8988T (cell line): ENCODE data around the gene PRKG1.

Source experiments
- DNase-seq: peaks from one replicate; pipeline ENCODE4 v3.0.0; 2011

PRKG1 gene

GRCh38 chr10:52313256-52313932 is 1239.1 kb downstream of the PRKG1 start:
- DNase-seq, result no peak

GRCh38 chr10:52313933-52314821 is 1239.9 kb downstream of the PRKG1 start, which contains the start of gene DKK1:
Gene DKK1 (plus strand): TSS chr10:52314281. CDS start chr10:52314435, 154 bp downstream.
- DNase-seq, result peak; percentile 52

GRCh38 chr10:52314822-52315552 is 1240.7 kb downstream of the PRKG1 start:
- DNase-seq, result no peak

GRCh38 chr10:52316001-52316400 is 1241.7 kb downstream of the PRKG1 start:
- no peak for DNase-seq

GRCh38 chr10:52316500-52316899 is 1242.2 kb downstream of the PRKG1 start:
- no peak for DNase-seq

GRCh38 chr10:52318136-52318701 is 1243.9 kb downstream of the PRKG1 start:
- DNase-seq, result no peak

- DNase-seq, result no peak
Observed at GRCh38 chr10:52318822-52319464, 1244.7 kb downstream of the PRKG1 start.

GRCh38 chr10:52319926-52320325 is 1245.6 kb downstream of the PRKG1 start:
- no peak for DNase-seq

- DNase-seq, result no peak
Observed at GRCh38 chr10:52322323-52322722, 1248.0 kb downstream of the PRKG1 start.

- DNase-seq, result no peak
Observed at GRCh38 chr10:52322936-52323335, 1248.6 kb downstream of the PRKG1 start.

- no peak for DNase-seq
Observed at GRCh38 chr10:52326382-52326781, 1252.1 kb downstream of the PRKG1 start.

- no peak for DNase-seq
Observed at GRCh38 chr10:52331638-52332364, 1257.5 kb downstream of the PRKG1 start.

GRCh38 chr10:52332815-52333214 is 1258.5 kb downstream of the PRKG1 start:
- DNase-seq, result no peak

GRCh38 chr10:52334595-52334994 is 1260.3 kb downstream of the PRKG1 start:
- DNase-seq, result no peak

GRCh38 chr10:52335665-52336064 is 1261.4 kb downstream of the PRKG1 start:
- no peak for DNase-seq

- no peak for DNase-seq
Observed at GRCh38 chr10:52337225-52337624, 1262.9 kb downstream of the PRKG1 start.

- DNase-seq, result no peak
Observed at GRCh38 chr10:52343439-52343838, 1269.2 kb downstream of the PRKG1 start.

- DNase-seq, result no peak
Observed at GRCh38 chr10:52346394-52347326, 1272.4 kb downstream of the PRKG1 start.

- DNase-seq, result no peak
Observed at GRCh38 chr10:52347327-52347667, 1273.0 kb downstream of the PRKG1 start.
